Mammary epithelial cell (primary cell): Measurements from ENCODE around the gene TMEM38B.

Experiments used
- CTCF ChIP-seq, 2 donors: IDR thresholded peaks in 1 of 2; conservative IDR thresholded peaks in 1 of 2; 2 replicates each; pipeline ENCODE4 v1.5.1; 2011 to 2012; ENCODE audit warnings: inconsistent platforms in 2 of 2, low read length in 2 of 2, mild to moderate bottlenecking in 2 of 2, control low read depth in 1 of 2, low read depth in 1 of 2; ENCODE audit not compliant: insufficient read depth in 1 of 2; ENCODE audit errors: extremely low read depth in 1 of 2
- EZH2 ChIP-seq: IDR thresholded peaks from 2 replicates; pipeline ENCODE4 v1.6.1; 2012; ENCODE audit warnings: low read length, inconsistent platforms, borderline replicate concordance

- TF ChIP-seq CTCF (conservative IDR thresholded peaks at IDR 0.05 in 1 of 2, IDR thresholded peaks at IDR 0.05 in 1 of 2; ENCODE audit: extremely low read depth in 1 of 2, insufficient read depth in 1 of 2, low read depth in 1 of 2, low read length in 2 of 2) (no peak), EZH2 (no peak)
These were observed 16.3 kb downstream of the TMEM38B start for GRCh38 chr9:105710638-105711037.
